Esophagus muscularis mucosa (tissue), 4 donors: ENCODE data around the gene KREMEN1. TPM values are rescaled to one million over a fixed set of nuclear protein-coding genes. Genes with fewer than 3 reads are reported as not detected.

Experiments used
- DNase-seq: peaks from one replicate; pipeline ENCODE4 v3.0.0-alpha.2; 2017; ENCODE audit errors: extremely low spot score
- H3K27ac ChIP-seq, 4 donors: fragments of 200-600 bp; sonication (generic); replicated peaks in 1 of 4; 1 replicate in 3 of 4; 2 replicates in 1 of 4; pipeline ENCODE4 v1.5.1; 2016 to 2019; ENCODE audit warnings: mild to moderate bottlenecking in 1 of 4
- H3K27me3 ChIP-seq, 4 donors: fragments of 200-600 bp; sonication (generic); one replicate each; pipeline versions ENCODE4 v1.5.1 to v1.6.0; 2016 to 2019
- H3K36me3 ChIP-seq, 4 donors: fragments of 200-600 bp; sonication (generic); one replicate each; pipeline ENCODE4 v1.5.1; 2016 to 2019
- H3K4me1 ChIP-seq, 4 donors: fragments of 200-600 bp; sonication (generic); one replicate each; pipeline ENCODE4 v1.5.1; 2016 to 2019
- H3K4me3 ChIP-seq, 4 donors: fragments of 200-600 bp; sonication (generic); 1 replicate in 2 of 4; 2 replicates in 2 of 4; pipeline ENCODE4 v1.5.1; 2016 to 2019; ENCODE audit warnings: mild to moderate bottlenecking in 4 of 4, moderate library complexity in 1 of 4
- H3K9me3 ChIP-seq, 4 donors: fragments of 200-600 bp; sonication (generic); 1 replicate in 3 of 4; 2 replicates in 1 of 4; pipeline ENCODE4 v1.5.1; 2016 to 2019
- EP300 ChIP-seq: sonication (generic); formaldehyde crosslinking; IDR thresholded peaks from one replicate; pipeline ENCODE4 v1.6.1; 2017; ENCODE audit warnings: antibody characterized with exemption
- POLR2A ChIP-seq: fragments of 450-650 bp; IDR thresholded peaks from one replicate; pipeline ENCODE4 v1.6.1; 2017; ENCODE audit warnings: antibody characterized with exemption, moderate library complexity, mild to moderate bottlenecking, low read depth
- POLR2AphosphoS5 ChIP-seq, 2 donors: sonication (generic); formaldehyde crosslinking; IDR thresholded peaks; one replicate each; pipeline ENCODE4 v1.6.1; 2017; ENCODE audit warnings: antibody characterized with exemption in 2 of 2
- WGBS: methylation state at CpG from one replicate; pipeline ENCODE4 v1.1.5; 2018; 5-methylcytosine and 5-hydroxymethylcytosine counted together
- intact Hi-C: fragments of 100-400 bp; cut with DNase I; formaldehyde crosslinking; loops from one replicate; pipeline ENCODE4 v1.15.1; 2023
- total RNA-seq, 4 donors: library from RNA; depleted of rRNA; stranded (reverse); fragments of >200 nt; gene quantifications; one replicate each; pipeline versions ENCODE4 v1.1.0 to v1.2.1, GENCODE V29; 2016
- TF ChIP-seq, protein P1 (sequence below), 3 experiments: fragments of 200-600 bp in 2 of 3; fragments of 450-650 bp in 1 of 3; sonication (generic) in 2 of 3; IDR thresholded peaks; one replicate each; pipeline ENCODE4 v1.5.1; 2017 to 2019; ENCODE audit warnings: antibody characterized with exemption in 3 of 3, mild to moderate bottlenecking in 2 of 3, moderate library complexity in 1 of 3

Gene KREMEN1, protein sequence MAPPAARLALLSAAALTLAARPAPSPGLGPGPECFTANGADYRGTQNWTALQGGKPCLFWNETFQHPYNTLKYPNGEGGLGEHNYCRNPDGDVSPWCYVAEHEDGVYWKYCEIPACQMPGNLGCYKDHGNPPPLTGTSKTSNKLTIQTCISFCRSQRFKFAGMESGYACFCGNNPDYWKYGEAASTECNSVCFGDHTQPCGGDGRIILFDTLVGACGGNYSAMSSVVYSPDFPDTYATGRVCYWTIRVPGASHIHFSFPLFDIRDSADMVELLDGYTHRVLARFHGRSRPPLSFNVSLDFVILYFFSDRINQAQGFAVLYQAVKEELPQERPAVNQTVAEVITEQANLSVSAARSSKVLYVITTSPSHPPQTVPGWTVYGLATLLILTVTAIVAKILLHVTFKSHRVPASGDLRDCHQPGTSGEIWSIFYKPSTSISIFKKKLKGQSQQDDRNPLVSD
- 10 to 100 TPM in 3 of 4 donors, 1 to 10 TPM in 1; 8.7 to 14.6 (median 12.4) TPM for total RNA-seq

- peaks cover 23 to 36% (median 31%) of the 10 kb centered on the region in 4 donors for H3K4me1 ChIP-seq
- intact Hi-C loops: no loop called here
- peak within 1 kb of the TSS; percentile 68 to 82 (median 76) for H3K4me3 ChIP-seq
- H3K27me3 ChIP-seq: peaks cover 0 to 15% (median 0%) of the 10 kb centered on the region in 4 donors
- H3K36me3 ChIP-seq: no peaks in the 10 kb centered on the region
- peak within 1 kb of the TSS; percentile 66 to 76 (median 70) for H3K27ac ChIP-seq
- no CpG with 5 or more reads among the region's 76 CpGs for WGBS
- no peaks in the 10 kb centered on the region for H3K9me3 ChIP-seq
- no peak for DNase-seq
- TF ChIP-seq POLR2AphosphoS5 (IDR thresholded peaks at IDR 0.05): no peak
- TF ChIP-seq, protein P1, sequence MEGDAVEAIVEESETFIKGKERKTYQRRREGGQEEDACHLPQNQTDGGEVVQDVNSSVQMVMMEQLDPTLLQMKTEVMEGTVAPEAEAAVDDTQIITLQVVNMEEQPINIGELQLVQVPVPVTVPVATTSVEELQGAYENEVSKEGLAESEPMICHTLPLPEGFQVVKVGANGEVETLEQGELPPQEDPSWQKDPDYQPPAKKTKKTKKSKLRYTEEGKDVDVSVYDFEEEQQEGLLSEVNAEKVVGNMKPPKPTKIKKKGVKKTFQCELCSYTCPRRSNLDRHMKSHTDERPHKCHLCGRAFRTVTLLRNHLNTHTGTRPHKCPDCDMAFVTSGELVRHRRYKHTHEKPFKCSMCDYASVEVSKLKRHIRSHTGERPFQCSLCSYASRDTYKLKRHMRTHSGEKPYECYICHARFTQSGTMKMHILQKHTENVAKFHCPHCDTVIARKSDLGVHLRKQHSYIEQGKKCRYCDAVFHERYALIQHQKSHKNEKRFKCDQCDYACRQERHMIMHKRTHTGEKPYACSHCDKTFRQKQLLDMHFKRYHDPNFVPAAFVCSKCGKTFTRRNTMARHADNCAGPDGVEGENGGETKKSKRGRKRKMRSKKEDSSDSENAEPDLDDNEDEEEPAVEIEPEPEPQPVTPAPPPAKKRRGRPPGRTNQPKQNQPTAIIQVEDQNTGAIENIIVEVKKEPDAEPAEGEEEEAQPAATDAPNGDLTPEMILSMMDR (IDR thresholded peaks at IDR 0.05): no peak
- no peak for TF ChIP-seq EP300
- TF ChIP-seq POLR2A: no peak
These were observed at the start of gene KREMEN1 for GRCh38 chr22:29072979-29073617. Gene KREMEN1 (plus strand): TSS chr22:29073035. CDS start chr22:29073131, 96 bp downstream.

- H3K27me3 ChIP-seq: no peaks in the 10 kb centered on the region
- intact Hi-C loops: no loop called here
- no peak overlapping the region for H3K4me3 ChIP-seq
- H3K9me3 ChIP-seq: no peaks in the 10 kb centered on the region
- WGBS: 73% methylated on average over 3 of the region's 3 CpGs
- peaks cover 0 to 14% (median 8%) of the 10 kb centered on the region in 4 donors for H3K4me1 ChIP-seq
- TF ChIP-seq POLR2A: no peak
- TF ChIP-seq, protein P1 (IDR thresholded peaks at IDR 0.05): no peak
- no peak for TF ChIP-seq POLR2AphosphoS5 (IDR thresholded peaks at IDR 0.05)
- TF ChIP-seq EP300: no peak
- H3K27ac ChIP-seq: peak overlapping the region in 2 of 4 donors; percentile 4 to 5
- H3K36me3 ChIP-seq: no peaks in the 10 kb centered on the region
- DNase-seq: no peak
These were observed 49.6 kb upstream of the KREMEN1 start for GRCh38 chr22:29023172-29023796.

GRCh38 chr22:29026579-29026978 is 46.3 kb upstream of the KREMEN1 start:
- no peak for DNase-seq

GRCh38 chr22:29028468-29028867 is 44.4 kb upstream of the KREMEN1 start:
- 88% methylated on average over 4 of the region's 4 CpGs for WGBS
- DNase-seq: no peak
- H3K9me3 ChIP-seq: no peaks in the 10 kb centered on the region
- TF ChIP-seq, protein P1 (IDR thresholded peaks at IDR 0.05): no peak
- TF ChIP-seq EP300 (no peak), POLR2A (no peak), POLR2AphosphoS5 (IDR thresholded peaks at IDR 0.05) (no peak)
- no peaks in the 10 kb centered on the region for H3K36me3 ChIP-seq
- intact Hi-C loops: no loop called here
- H3K27ac ChIP-seq: no peak overlapping the region
- no peaks in the 10 kb centered on the region for H3K27me3 ChIP-seq
- H3K4me1 ChIP-seq: peaks cover 34 to 43% (median 36%) of the 10 kb centered on the region in 4 donors
- no peak overlapping the region for H3K4me3 ChIP-seq

More at GRCh38 chr22:29026579-29026978, 46.3 kb upstream of the KREMEN1 start:
- H3K4me3 ChIP-seq: no peak overlapping the region
- TF ChIP-seq EP300 (no peak), POLR2A (no peak), POLR2AphosphoS5 (IDR thresholded peaks at IDR 0.05) (no peak)
- TF ChIP-seq, protein P1 (IDR thresholded peaks at IDR 0.05): no peak
- H3K36me3 ChIP-seq: no peaks in the 10 kb centered on the region
- H3K9me3 ChIP-seq: no peaks in the 10 kb centered on the region
- 97% methylated on average over 3 of the region's 3 CpGs for WGBS
- H3K4me1 ChIP-seq: peaks cover 20 to 34% (median 27%) of the 10 kb centered on the region in 4 donors
- intact Hi-C loops: no loop called here
- H3K27me3 ChIP-seq: no peaks in the 10 kb centered on the region
- H3K27ac ChIP-seq: no peak overlapping the region
